ENCODE measurements around the gene POLR1A. TPM values are rescaled to one million over a fixed set of nuclear protein-coding genes. Genes with fewer than 3 reads are reported as not detected.

POLR1A gene
- total RNA-seq, 1 experiment from 2014 or later, result 62.6 TPM

GRCh38 chr2:86055314-86055713 is 50.4 kb downstream of the POLR1A start:
- Histone ChIP-seq H3K27ac (ENCODE audit: low read length) (no peak overlapping the region), H3K36me3 (ENCODE audit: control insufficient read depth, insufficient read depth, low read length) (peaks cover 14% of the 10 kb centered on the region), H3K27me3 (ENCODE audit: control insufficient read depth, insufficient read depth, low read length) (no peaks in the 10 kb centered on the region), H3K9me3 (ENCODE audit: control insufficient read depth, insufficient read depth, low read depth, low read length) (no peaks in the 10 kb centered on the region), H3K4me1 (ENCODE audit: control insufficient read depth, insufficient read depth, low read length) (no peaks in the 10 kb centered on the region), H3K4me3 (ENCODE audit: low read depth in 2 of 2, low read length in 2 of 2) (no peak overlapping the region)
- in situ Hi-C loops (cut with HindIII; ENCODE audit: low pct_unique_long_range_greater_than_20kb, low sequenced_read_pairs) (no loop called here), intact Hi-C loops (cut with micrococcal nuclease; ENCODE audit: unreplicated experiment) (no loop called here)
- no TSS peak for BruUV-seq (replicated peaks)
- no peak for DNase-seq (ENCODE audit: low read depth, low spot score)
- TF ChIP-seq TCF7L2 (IDR thresholded peaks at IDR 0.05; ENCODE audit: low read depth, low read length) (no peak), REST (IDR thresholded peaks at IDR 0.05; ENCODE audit: insufficient read depth in 1 of 2, low read depth in 2 of 2, low read length in 1 of 2) (no peak), CTCF (IDR thresholded peaks at IDR 0.05) (no peak), SIN3A (IDR thresholded peaks at IDR 0.05; ENCODE audit: borderline replicate concordance, insufficient read depth, low read depth, low read length) (no peak), POLR2AphosphoS5 (IDR thresholded peaks at IDR 0.05; ENCODE audit: low read depth, low read length) (no peak)
- ChIA-PET CTCF (interaction anchor here (0.9 kb wide), 1 partner anchor 326 kb away, joined by 3 read pairs; no protein-coding TSS in a partner anchor), POLR2A (no interaction called here)
- no peak for ATAC-seq

GRCh38 chr2:86054535-86055082 is 51.1 kb downstream of the POLR1A start:
- no peak overlapping the region for H3K4me3 ChIP-seq (ENCODE audit: low read depth in 2 of 2, low read length in 2 of 2)
- intact Hi-C loops (cut with micrococcal nuclease; ENCODE audit: unreplicated experiment), result no loop called here
- ChIA-PET POLR2A (no interaction called here), CTCF (no interaction called here)
- peaks cover 14% of the 10 kb centered on the region for H3K36me3 ChIP-seq (ENCODE audit: control insufficient read depth, insufficient read depth, low read length)
- H3K4me1 ChIP-seq (ENCODE audit: control insufficient read depth, insufficient read depth, low read length), result no peaks in the 10 kb centered on the region
- no TSS peak for BruUV-seq (replicated peaks)
- no peaks in the 10 kb centered on the region for H3K9me3 ChIP-seq (ENCODE audit: control insufficient read depth, insufficient read depth, low read depth, low read length)
- in situ Hi-C loops (cut with HindIII; ENCODE audit: low pct_unique_long_range_greater_than_20kb, low sequenced_read_pairs), result no loop called here
- no peak overlapping the region for H3K27ac ChIP-seq (ENCODE audit: low read length)
- no peak for ATAC-seq
- H3K27me3 ChIP-seq (ENCODE audit: control insufficient read depth, insufficient read depth, low read length), result no peaks in the 10 kb centered on the region
- no peak for DNase-seq (ENCODE audit: low read depth, low spot score)
- TF ChIP-seq SIN3A (IDR thresholded peaks at IDR 0.05; ENCODE audit: borderline replicate concordance, insufficient read depth, low read depth, low read length), result no peak
- no peak for TF ChIP-seq POLR2AphosphoS5 (IDR thresholded peaks at IDR 0.05; ENCODE audit: low read depth, low read length)
- TF ChIP-seq CTCF (IDR thresholded peaks at IDR 0.05), result no peak

All from Panc1 (cell line).